IPS-18a (cell line): ENCODE measurements around the gene IFT172.
"Not testable (repeated sequence)": the region's sequence is repeated elsewhere in the genome, so short reads cannot be mapped to it uniquely, and the experiment has no call there.

Experiments
- H3K27ac ChIP-seq: one replicate; pipeline ENCODE4 v1.5.1; 2013; ENCODE audit warnings: low read length
- H3K27me3 ChIP-seq: one replicate; pipeline ENCODE4 v1.6.1; 2013; ENCODE audit warnings: mild to moderate bottlenecking, low read length; ENCODE audit not compliant: control insufficient read depth, insufficient read depth
- H3K36me3 ChIP-seq: one replicate; pipeline ENCODE4 v1.6.1; 2013; ENCODE audit warnings: low read depth, low read length; ENCODE audit not compliant: control insufficient read depth
- H3K4me1 ChIP-seq: one replicate; pipeline ENCODE4 v1.6.1; 2013; ENCODE audit warnings: low read depth, low read length; ENCODE audit not compliant: control insufficient read depth
- H3K4me3 ChIP-seq: one replicate; pipeline ENCODE4 v1.5.1; 2013; ENCODE audit warnings: low read length
- H3K9ac ChIP-seq: one replicate; pipeline ENCODE4 v1.6.1; 2013; ENCODE audit warnings: mild to moderate bottlenecking, low read length, moderate library complexity
- H3K9me3 ChIP-seq: one replicate; pipeline ENCODE4 v1.6.1; 2013; ENCODE audit warnings: low read depth, low read length; ENCODE audit not compliant: control insufficient read depth

The IFT172 gene

GRCh38 chr2:27489498-27490397, at the start of gene IFT172:
TSS of gene IFT172 (minus strand) at chr2:27489743. CDS start at chr2:27489653, 90 bp downstream.
- H3K27me3 ChIP-seq, result peaks cover 16% of the 10 kb centered on the region
- H3K4me3 ChIP-seq, result peak within 1 kb of the TSS; percentile 90
- H3K4me1 ChIP-seq, result peaks cover 10% of the 10 kb centered on the region
- no peaks in the 10 kb centered on the region for H3K9me3 ChIP-seq
- peak within 1 kb of the TSS; percentile 73 for H3K27ac ChIP-seq
- H3K9ac ChIP-seq, result peak within 1 kb of the TSS; percentile 70
- no peaks in the 10 kb centered on the region for H3K36me3 ChIP-seq

GRCh38 chr2:27538839-27539450, 49.4 kb upstream of the IFT172 start:
- H3K9me3 ChIP-seq, H3K4me3 ChIP-seq, H3K27me3 ChIP-seq, H3K4me1 ChIP-seq, H3K27ac ChIP-seq, H3K36me3 ChIP-seq, H3K9ac ChIP-seq: not testable (repeated sequence)

GRCh38 chr2:27537287-27537686, 47.7 kb upstream of the IFT172 start:
- H3K27ac ChIP-seq, result no peak overlapping the region
- no peaks in the 10 kb centered on the region for H3K27me3 ChIP-seq
- H3K9ac ChIP-seq, result no peak overlapping the region
- H3K4me3 ChIP-seq, result no peak overlapping the region
- H3K9me3 ChIP-seq, result no peaks in the 10 kb centered on the region
- no peaks in the 10 kb centered on the region for H3K36me3 ChIP-seq
- H3K4me1 ChIP-seq, result no peaks in the 10 kb centered on the region

- no peaks in the 10 kb centered on the region for H3K9me3 ChIP-seq
- no peaks in the 10 kb centered on the region for H3K36me3 ChIP-seq
- H3K27me3 ChIP-seq, result no peaks in the 10 kb centered on the region
- no peak overlapping the region for H3K9ac ChIP-seq
- no peak overlapping the region for H3K4me3 ChIP-seq
- no peak overlapping the region for H3K27ac ChIP-seq
- no peaks in the 10 kb centered on the region for H3K4me1 ChIP-seq
Measured at GRCh38 chr2:27531983-27532382, 42.4 kb upstream of the IFT172 start.

- Histone ChIP-seq H3K27me3 (no peaks in the 10 kb centered on the region), H3K36me3 (no peaks in the 10 kb centered on the region), H3K9ac (no peak overlapping the region), H3K9me3 (no peaks in the 10 kb centered on the region), H3K4me1 (no peaks in the 10 kb centered on the region), H3K27ac (no peak overlapping the region), H3K4me3 (no peak overlapping the region)
Measured at GRCh38 chr2:27527182-27527581, 37.6 kb upstream of the IFT172 start.

- Histone ChIP-seq H3K27me3 (no peaks in the 10 kb centered on the region), H3K27ac (no peak overlapping the region), H3K9me3 (no peaks in the 10 kb centered on the region), H3K4me3 (no peak overlapping the region), H3K36me3 (no peaks in the 10 kb centered on the region), H3K9ac (no peak overlapping the region), H3K4me1 (no peaks in the 10 kb centered on the region)
Measured at GRCh38 chr2:27522400-27522945, 32.9 kb upstream of the IFT172 start.

GRCh38 chr2:27520316-27520715, 30.8 kb upstream of the IFT172 start:
- Histone ChIP-seq H3K4me1 (no peaks in the 10 kb centered on the region), H3K4me3 (no peak overlapping the region), H3K9ac (no peak overlapping the region), H3K27ac (no peak overlapping the region), H3K36me3 (no peaks in the 10 kb centered on the region), H3K9me3 (no peaks in the 10 kb centered on the region), H3K27me3 (no peaks in the 10 kb centered on the region)

GRCh38 chr2:27518782-27519113, 29.2 kb upstream of the IFT172 start:
- Histone ChIP-seq H3K4me3 (no peak overlapping the region), H3K36me3 (no peaks in the 10 kb centered on the region), H3K4me1 (no peaks in the 10 kb centered on the region), H3K9me3 (no peaks in the 10 kb centered on the region), H3K9ac (no peak overlapping the region), H3K27me3 (no peaks in the 10 kb centered on the region), H3K27ac (no peak overlapping the region)

GRCh38 chr2:27518113-27518781, 28.7 kb upstream of the IFT172 start:
- Histone ChIP-seq H3K4me3 (no peak overlapping the region), H3K27ac (no peak overlapping the region), H3K4me1 (no peaks in the 10 kb centered on the region), H3K27me3 (no peaks in the 10 kb centered on the region), H3K36me3 (no peaks in the 10 kb centered on the region), H3K9ac (no peak overlapping the region), H3K9me3 (no peaks in the 10 kb centered on the region)

- Histone ChIP-seq H3K9ac (no peak overlapping the region), H3K9me3 (no peaks in the 10 kb centered on the region), H3K36me3 (no peaks in the 10 kb centered on the region), H3K27me3 (no peaks in the 10 kb centered on the region), H3K4me1 (no peaks in the 10 kb centered on the region), H3K27ac (no peak overlapping the region), H3K4me3 (no peak overlapping the region)
Measured at GRCh38 chr2:27509326-27509725, 19.8 kb upstream of the IFT172 start.

GRCh38 chr2:27507293-27507692, 17.8 kb upstream of the IFT172 start:
- H3K9me3 ChIP-seq, result no peaks in the 10 kb centered on the region
- H3K36me3 ChIP-seq, result no peaks in the 10 kb centered on the region
- no peak overlapping the region for H3K4me3 ChIP-seq
- peaks cover 6% of the 10 kb centered on the region for H3K4me1 ChIP-seq
- H3K27me3 ChIP-seq, result no peaks in the 10 kb centered on the region
- H3K9ac ChIP-seq, result no peak overlapping the region
- H3K27ac ChIP-seq, result no peak overlapping the region
